ENCODE measurements around the gene DNAJB6. TPM values are rescaled to one million over a fixed set of nuclear protein-coding genes. Genes with fewer than 3 reads are reported as not detected.
A peak's percentile ranks its signal among the peaks of the same experiment; 100 is the strongest.

Gene DNAJB6
- total and polyA plus RNA-seq, 3 experiments from 2014 or later, result 121 to 147 (median 124) TPM

DNA sequence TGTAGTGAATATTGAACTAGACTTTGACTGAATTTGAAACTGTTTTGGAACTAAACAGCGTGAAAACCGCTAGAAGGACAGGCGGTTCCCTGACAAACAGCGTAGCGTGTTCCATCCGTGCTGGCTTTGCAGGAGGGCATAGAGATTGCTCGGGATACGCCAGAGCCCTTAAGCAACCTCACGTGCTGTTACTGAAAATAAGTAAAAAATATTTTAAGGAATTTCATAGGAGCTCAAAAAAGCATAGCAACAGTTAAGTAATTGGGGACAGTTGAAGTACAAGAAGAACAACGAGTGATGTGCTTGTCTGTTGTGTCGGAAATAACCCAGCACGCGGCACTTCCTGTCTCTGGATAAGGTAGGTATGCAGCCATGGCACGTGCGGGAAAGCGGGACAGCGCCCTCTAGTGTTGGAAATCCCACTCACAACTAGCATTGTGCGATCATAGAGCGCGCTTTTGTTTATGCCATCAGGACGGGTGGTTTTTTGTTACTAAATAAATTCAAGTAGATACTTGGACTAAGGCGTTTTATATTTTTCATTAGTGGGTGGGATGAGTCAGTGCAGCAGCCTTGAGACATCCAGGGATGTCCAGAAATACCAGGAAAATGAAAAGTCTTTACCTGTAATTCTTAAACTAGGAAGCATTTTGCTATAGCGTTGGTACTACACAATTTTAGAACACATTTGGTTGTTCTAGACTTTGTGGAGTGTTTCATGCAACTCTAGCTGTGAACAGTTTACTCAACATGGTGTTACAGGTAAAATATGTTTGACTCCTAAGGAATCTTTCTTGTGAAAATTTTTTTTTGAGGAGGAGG is 50.4 kb downstream of the DNAJB6 start:
- Mint-ChIP-seq H3K4me1 (peaks cover 39 to 49% (median 46%) of the 10 kb centered on the region in 3 donors), H3K9me3 (no peaks in the 10 kb centered on the region), H3K27me3 (no peaks in the 10 kb centered on the region), H3K36me3 (peaks cover 0 to 74% (median 16%) of the 10 kb centered on the region in 3 donors), H3K27ac (peak overlapping the region; percentile 47 to 92 (median 76)), H3K4me3 (peak overlapping the region in 6 of 7 donors; percentile 1 to 34 (median 8))
- peaks cover 25% of the 10 kb centered on the region for H3K4me1 ChIP-seq (ENCODE audit: insufficient read depth, low read length)
- CTCF ChIA-PET, result interaction anchor here (0.6 to 1.8 kb wide), 9 partner anchors 8 to 51 kb away, joined by 3 to 7 read pairs (median 3); partner anchors contain the start of gene DNAJB6
- H3K27ac ChIP-seq (ENCODE audit: low read depth, low read length), result no peak overlapping the region
- H3K27me3 ChIP-seq (ENCODE audit: insufficient read depth, low read length, poor library complexity, severe bottlenecking), result no peaks in the 10 kb centered on the region
- H3K36me3 ChIP-seq (ENCODE audit: insufficient read depth, low read length), result peaks cover 27% of the 10 kb centered on the region
- DNase-seq, result peak; percentile 78 to 90 (median 84)
- H3K4me3 ChIP-seq (ENCODE audit: low read length), result no peak overlapping the region
- POLR2A ChIA-PET, result no interaction called here
- H3K9me3 ChIP-seq (ENCODE audit: low read length), result no peaks in the 10 kb centered on the region

DNA sequence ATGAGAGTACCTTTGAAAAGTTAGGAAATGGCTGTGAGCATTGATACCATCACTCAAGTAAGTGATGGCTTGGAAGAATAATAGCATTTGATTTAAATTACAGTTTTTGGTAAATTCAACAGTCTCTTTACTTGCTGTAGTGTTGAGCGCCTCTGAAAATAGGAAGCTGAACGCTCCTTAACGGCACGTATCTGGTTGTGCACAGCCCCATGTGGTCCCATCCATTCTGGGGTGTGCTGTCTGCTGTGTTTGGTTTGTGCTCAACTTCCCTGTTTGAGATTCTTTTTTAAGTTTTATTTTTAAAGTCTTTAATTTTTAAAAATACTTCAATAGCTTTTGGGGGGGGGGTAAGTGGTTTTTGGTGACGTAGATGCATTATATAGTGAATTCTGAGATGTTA is 51.5 kb downstream of the DNAJB6 start:
- Histone ChIP-seq H3K36me3 (ENCODE audit: insufficient read depth, low read length) (peaks cover 18% of the 10 kb centered on the region), H3K9me3 (ENCODE audit: low read length) (no peaks in the 10 kb centered on the region), H3K4me3 (ENCODE audit: low read length) (no peak overlapping the region), H3K4me1 (ENCODE audit: insufficient read depth, low read length) (peaks cover 25% of the 10 kb centered on the region), H3K27me3 (ENCODE audit: insufficient read depth, low read length, poor library complexity, severe bottlenecking) (no peaks in the 10 kb centered on the region), H3K27ac (ENCODE audit: low read depth, low read length) (no peak overlapping the region)
- ChIA-PET CTCF (interaction anchor here (1.8 kb wide), 1 partner anchor 9 kb away, joined by 7 read pairs; no protein-coding TSS in a partner anchor), POLR2A (no interaction called here)
- Mint-ChIP-seq H3K27me3 (no peaks in the 10 kb centered on the region), H3K36me3 (peaks cover 0 to 67% (median 13%) of the 10 kb centered on the region in 3 donors), H3K4me3 (no peak overlapping the region), H3K4me1 (peaks cover 42 to 53% (median 51%) of the 10 kb centered on the region in 3 donors), H3K27ac (no peak overlapping the region), H3K9me3 (no peaks in the 10 kb centered on the region)
- DNase-seq, result no peak

DNA sequence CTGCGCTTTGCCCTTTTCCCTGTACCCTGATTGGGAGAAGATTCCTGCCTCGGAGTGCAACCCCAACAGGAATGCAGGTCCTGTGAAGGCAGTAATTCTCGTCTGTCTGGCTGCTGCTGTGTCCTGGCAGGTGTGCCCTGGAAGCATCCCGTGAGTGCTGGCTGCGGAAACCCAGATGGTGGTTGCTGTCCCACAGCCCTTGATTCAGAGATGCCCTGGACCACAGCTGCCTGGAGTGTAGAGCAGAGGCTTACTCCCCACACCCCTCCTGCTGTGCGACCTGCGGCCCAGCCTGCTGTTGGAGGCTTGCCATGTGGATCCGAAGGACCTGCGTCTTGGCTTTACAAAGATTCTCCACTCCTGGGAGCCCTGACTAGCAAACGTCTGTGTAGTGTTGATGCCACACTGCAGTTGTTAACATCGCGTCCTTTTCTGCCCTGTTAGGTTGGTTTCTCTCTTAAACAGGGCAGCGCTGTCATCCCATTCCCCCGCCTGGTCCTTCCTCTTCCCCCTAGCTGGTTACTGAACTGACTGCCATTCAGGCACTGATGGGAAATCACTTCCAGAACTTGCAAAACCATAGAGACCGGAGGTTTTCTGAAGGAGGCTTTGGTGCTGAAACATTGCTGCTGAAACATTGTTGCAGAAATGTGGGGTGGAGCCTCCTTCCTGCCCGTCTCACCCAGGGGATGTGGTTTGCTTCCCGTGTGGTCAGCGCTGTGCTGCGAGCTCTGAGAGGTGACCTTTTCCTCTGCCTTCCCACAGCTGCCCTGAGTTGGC is 53.3 kb downstream of the DNAJB6 start:
- H3K4me1 Mint-ChIP-seq, result peaks cover 39 to 62% (median 55%) of the 10 kb centered on the region in 3 donors
- Histone ChIP-seq H3K4me3 (ENCODE audit: low read length) (peak overlapping the region; percentile 4), H3K4me1 (ENCODE audit: insufficient read depth, low read length) (peaks cover 25% of the 10 kb centered on the region), H3K27me3 (ENCODE audit: insufficient read depth, low read length, poor library complexity, severe bottlenecking) (no peaks in the 10 kb centered on the region), H3K27ac (ENCODE audit: low read depth, low read length) (no peak overlapping the region), H3K9me3 (ENCODE audit: low read length) (no peaks in the 10 kb centered on the region), H3K36me3 (ENCODE audit: insufficient read depth, low read length) (peaks cover 2% of the 10 kb centered on the region)
- POLR2A ChIA-PET, result no interaction called here
- H3K27ac Mint-ChIP-seq, result peak overlapping the region in 7 of 8 donors; percentile 1 to 90 (median 55)
- no peaks in the 10 kb centered on the region for H3K27me3 Mint-ChIP-seq
- H3K36me3 Mint-ChIP-seq, result peaks cover 0 to 58% (median 6%) of the 10 kb centered on the region in 3 donors
- DNase-seq, result peak in 1 of 5 donors; percentile 20
- H3K9me3 Mint-ChIP-seq, result no peaks in the 10 kb centered on the region
- H3K4me3 Mint-ChIP-seq, result peak overlapping the region; percentile 37 to 85 (median 74)
- CTCF ChIA-PET, result no interaction called here

DNA sequence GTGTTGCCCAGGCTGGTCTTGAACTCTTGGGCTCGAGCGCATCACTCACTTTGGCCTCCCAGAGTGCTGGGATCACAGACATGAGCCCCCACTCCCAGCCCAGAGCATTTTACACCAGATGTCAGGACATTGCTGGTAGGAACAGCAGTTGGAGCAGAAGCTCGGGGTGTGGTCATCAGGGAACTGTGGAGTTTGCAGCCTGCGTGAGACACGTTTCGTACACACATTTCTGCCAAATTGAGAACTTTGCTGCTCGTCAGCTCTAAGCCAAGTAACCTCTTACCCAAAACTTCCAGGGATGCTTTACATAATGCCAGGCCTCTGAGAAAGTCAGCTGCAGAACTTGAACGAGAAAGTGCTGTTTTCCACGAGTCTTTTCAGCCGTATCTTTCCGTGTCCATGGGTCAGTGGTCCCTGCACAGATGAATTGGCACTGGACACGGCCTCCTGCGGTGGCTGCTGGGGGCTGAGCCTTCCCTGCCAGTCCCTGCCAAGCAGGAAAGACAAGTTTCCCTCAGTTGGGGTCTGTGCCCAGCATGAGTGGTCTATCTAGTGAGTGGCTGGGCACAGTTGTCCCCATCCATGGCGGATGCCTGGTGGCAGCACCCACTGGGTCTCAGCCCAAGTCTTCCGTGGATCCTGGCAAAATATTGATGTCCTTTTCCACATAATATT is 54.4 kb downstream of the DNAJB6 start:
- H3K4me1 ChIP-seq (ENCODE audit: insufficient read depth, low read length), result peaks cover 25% of the 10 kb centered on the region
- no peaks in the 10 kb centered on the region for H3K9me3 ChIP-seq (ENCODE audit: low read length)
- no peak for DNase-seq
- Mint-ChIP-seq H3K27ac (peak overlapping the region in 1 of 8 donors; percentile 17), H3K27me3 (no peaks in the 10 kb centered on the region), H3K9me3 (no peaks in the 10 kb centered on the region), H3K4me3 (peak overlapping the region in 3 of 7 donors; percentile 27 to 82 (median 80)), H3K4me1 (peaks cover 39 to 64% (median 53%) of the 10 kb centered on the region in 3 donors), H3K36me3 (peaks cover 0 to 58% (median 6%) of the 10 kb centered on the region in 3 donors)
- H3K27ac ChIP-seq (ENCODE audit: low read depth, low read length), result no peak overlapping the region
- H3K36me3 ChIP-seq (ENCODE audit: insufficient read depth, low read length), result no peaks in the 10 kb centered on the region
- ChIA-PET POLR2A (no interaction called here), CTCF (no interaction called here)
- H3K27me3 ChIP-seq (ENCODE audit: insufficient read depth, low read length, poor library complexity, severe bottlenecking), result no peaks in the 10 kb centered on the region
- no peak overlapping the region for H3K4me3 ChIP-seq (ENCODE audit: low read length)

DNA sequence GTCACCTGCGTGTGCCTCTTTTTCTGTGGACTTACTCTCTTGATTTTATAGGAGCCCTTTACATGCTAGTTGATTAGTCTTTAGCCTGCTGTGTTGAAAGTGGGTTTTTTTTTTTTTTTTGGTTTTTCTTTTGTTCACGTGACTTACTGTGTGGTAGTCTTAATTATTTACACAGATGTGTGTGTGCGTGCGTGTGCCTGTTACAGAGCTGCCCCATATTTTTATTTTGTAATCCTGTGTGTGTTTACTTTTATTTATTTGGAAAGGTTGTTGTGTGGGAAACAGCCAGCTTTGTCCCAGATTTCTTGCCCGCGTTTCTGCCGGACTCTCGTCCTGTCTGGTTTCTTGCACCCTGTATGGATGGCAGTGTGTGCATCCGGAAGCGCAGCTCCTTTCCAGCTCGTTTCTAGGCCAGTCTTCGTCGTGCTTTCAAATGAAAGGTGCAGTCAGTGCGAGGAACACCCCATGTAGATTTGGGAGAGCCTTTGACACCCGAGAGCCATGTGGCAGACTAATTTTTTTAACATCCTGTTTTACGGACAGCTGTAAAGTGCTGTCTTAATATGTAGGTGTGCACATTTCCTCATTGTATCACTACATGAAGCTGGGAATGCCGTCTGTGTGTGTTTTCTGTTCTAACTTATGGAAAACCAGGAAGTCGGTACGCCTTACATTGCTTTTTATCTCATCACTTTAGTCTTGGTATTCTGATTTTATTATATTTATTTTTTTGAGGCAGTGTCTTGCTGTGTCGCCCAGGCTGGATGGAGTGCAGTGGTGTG is 55.6 kb downstream of the DNAJB6 start:
- Mint-ChIP-seq H3K9me3 (no peaks in the 10 kb centered on the region), H3K36me3 (peaks cover 0 to 60% (median 5%) of the 10 kb centered on the region in 3 donors), H3K4me3 (no peak overlapping the region), H3K27ac (peak overlapping the region in 2 of 8 donors; percentile 35 to 85), H3K27me3 (no peaks in the 10 kb centered on the region), H3K4me1 (peaks cover 31 to 57% (median 43%) of the 10 kb centered on the region in 3 donors)
- POLR2A ChIA-PET, result no interaction called here
- Histone ChIP-seq H3K27me3 (ENCODE audit: insufficient read depth, low read length, poor library complexity, severe bottlenecking) (no peaks in the 10 kb centered on the region), H3K36me3 (ENCODE audit: insufficient read depth, low read length) (no peaks in the 10 kb centered on the region), H3K27ac (ENCODE audit: low read depth, low read length) (no peak overlapping the region), H3K9me3 (ENCODE audit: low read length) (no peaks in the 10 kb centered on the region), H3K4me3 (ENCODE audit: low read length) (no peak overlapping the region), H3K4me1 (ENCODE audit: insufficient read depth, low read length) (peaks cover 21% of the 10 kb centered on the region)
- CTCF ChIA-PET, result no interaction called here
- no peak for DNase-seq

DNA sequence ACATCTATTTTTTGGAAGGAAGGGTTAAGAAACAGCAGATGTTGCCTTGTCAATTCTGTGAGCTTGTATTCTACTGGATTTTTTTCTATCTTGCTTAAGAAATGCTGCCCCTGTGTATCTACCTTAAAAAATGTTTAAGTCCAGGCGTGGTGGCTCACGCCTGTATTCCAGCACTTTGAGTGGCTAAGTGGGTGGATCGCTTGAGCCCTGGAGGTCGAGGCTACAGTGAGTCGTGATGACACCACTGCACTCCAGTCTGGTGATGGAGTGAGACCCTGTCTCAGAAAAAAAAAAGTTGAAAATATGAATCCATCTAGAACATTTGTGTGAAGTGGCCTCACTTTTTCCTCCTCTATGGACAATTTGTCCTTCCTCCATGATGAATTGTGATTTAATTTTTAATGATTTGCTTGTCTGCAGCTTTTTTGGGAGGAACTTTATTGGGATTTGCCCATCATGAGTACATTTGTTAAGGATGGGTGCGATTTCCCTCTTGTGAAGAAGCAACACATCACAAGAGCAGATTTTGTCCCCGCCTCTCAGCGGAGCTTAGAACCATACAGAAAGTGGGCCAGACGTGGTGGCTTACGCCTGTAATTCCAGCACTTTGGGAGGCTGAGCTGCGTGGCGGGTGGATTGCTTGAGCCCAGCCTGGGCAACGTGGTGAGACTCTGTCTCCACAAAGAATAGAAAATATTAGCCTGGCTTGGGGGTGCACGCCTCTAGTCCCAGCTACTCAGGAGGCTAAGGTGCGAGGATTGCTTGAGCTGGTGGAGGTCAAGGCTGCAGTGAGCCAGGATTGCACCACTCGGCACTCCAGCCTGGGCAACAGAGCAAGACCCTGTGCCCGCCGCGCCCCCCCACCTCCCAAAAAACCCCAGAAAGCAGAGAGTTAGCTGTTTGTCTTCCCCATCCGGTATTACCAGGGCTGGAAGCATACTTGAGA is 57.7 kb downstream of the DNAJB6 start:
- ChIA-PET CTCF (interaction anchor here (0.7 kb wide), 1 partner anchor 218 kb away, joined by 3 read pairs; no protein-coding TSS in a partner anchor), POLR2A (interaction anchor here (0.6 kb wide), 1 partner anchor 52 kb away, joined by 4 read pairs; no protein-coding TSS in a partner anchor)
- Mint-ChIP-seq H3K9me3 (no peaks in the 10 kb centered on the region), H3K4me1 (peaks cover 36 to 58% (median 54%) of the 10 kb centered on the region in 3 donors), H3K36me3 (peaks cover 0 to 63% (median 2%) of the 10 kb centered on the region in 3 donors), H3K4me3 (no peak overlapping the region), H3K27ac (peak overlapping the region in 3 of 8 donors; percentile 48 to 60 (median 56)), H3K27me3 (no peaks in the 10 kb centered on the region)
- Histone ChIP-seq H3K9me3 (ENCODE audit: low read length) (no peaks in the 10 kb centered on the region), H3K27me3 (ENCODE audit: insufficient read depth, low read length, poor library complexity, severe bottlenecking) (no peaks in the 10 kb centered on the region), H3K27ac (ENCODE audit: low read depth, low read length) (no peak overlapping the region), H3K36me3 (ENCODE audit: insufficient read depth, low read length) (no peaks in the 10 kb centered on the region), H3K4me1 (ENCODE audit: insufficient read depth, low read length) (peaks cover 18% of the 10 kb centered on the region), H3K4me3 (ENCODE audit: low read length) (no peak overlapping the region)
- DNase-seq, result peak in 1 of 5 donors; percentile 30
